Stimulated activated CD4-positive, alpha-beta T cell treated with anti-CD3 and anti-CD28 coated beads, Interleukin-2, amount 100 ng/mL, for 48 hours (primary cell): ENCODE measurements around the gene KIF19.

Experiments used
- DNase-seq, 2 donors: peaks; one replicate each; pipeline ENCODE4 v3.0.0-alpha.2; 2020

KIF19 gene

GRCh38 chr17:74307984-74308773 lies 17.8 kb upstream of the KIF19 start:
- DNase-seq, result no peak

DNA sequence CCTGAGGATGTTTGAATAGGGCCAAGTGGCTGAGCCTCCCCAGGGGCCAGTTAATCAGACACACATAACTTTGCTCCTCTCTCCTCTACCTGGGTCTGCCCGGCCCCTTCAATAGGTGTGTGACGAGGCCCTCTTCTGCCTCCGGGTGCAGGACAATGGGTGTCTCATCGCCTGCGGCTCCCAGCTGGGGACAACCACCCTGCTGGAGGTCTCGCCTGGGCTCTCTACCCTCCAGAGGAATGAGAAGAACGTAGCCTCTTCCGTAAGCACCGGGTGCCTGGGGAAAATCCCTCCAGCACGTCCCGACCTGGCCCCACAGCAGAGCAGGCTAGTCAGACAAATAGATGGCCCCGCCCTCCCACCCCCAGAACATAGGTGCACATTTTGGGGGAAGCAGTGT lies 16.1 kb upstream of the KIF19 start:
- no peak for DNase-seq

GRCh38 chr17:74314877-74315276 lies 11.1 kb upstream of the KIF19 start:
- DNase-seq, result no peak

DNA sequence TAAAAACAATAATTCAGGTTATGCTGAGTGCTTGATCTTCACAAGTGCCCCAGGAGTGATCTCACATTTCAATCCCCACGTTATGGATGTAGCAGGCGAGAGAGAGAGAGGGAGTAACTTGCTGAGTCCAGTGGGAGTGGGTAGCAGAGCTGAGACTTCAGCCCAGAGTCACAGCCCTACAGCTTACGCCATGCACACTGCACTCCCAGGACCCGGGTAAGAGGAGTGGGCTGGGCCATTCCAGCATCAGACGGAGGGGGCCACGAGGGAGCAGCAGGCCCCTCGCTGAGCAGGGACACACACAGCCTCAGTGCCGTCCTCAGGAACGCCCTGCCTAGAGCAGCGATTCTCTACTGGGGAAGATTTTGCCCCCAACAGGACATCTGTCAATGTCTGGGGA lies 9.8 kb upstream of the KIF19 start:
- DNase-seq, result no peak

GRCh38 chr17:74317071-74317470 lies 9.0 kb upstream of the KIF19 start:
- no peak for DNase-seq

DNA sequence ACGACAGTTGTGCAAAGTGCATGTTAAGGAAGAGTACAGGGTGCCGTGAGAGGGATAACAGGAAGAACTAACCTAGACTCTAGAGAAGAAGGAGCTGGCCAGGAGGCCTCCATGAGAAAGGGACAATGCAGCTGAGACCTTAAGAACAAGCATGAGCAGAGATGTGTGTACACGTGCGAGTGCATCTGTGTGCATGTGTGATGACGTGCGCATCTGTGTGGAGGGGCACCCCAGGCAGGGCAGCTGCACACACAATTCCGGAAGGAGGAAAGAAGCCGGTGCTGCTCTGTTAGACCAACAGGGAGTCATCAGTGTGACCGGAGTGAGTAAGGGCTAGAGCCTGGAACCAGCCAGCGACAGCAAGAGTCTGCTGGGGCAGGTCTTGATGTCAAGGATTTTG lies 7.6 kb upstream of the KIF19 start:
- no peak for DNase-seq

DNA sequence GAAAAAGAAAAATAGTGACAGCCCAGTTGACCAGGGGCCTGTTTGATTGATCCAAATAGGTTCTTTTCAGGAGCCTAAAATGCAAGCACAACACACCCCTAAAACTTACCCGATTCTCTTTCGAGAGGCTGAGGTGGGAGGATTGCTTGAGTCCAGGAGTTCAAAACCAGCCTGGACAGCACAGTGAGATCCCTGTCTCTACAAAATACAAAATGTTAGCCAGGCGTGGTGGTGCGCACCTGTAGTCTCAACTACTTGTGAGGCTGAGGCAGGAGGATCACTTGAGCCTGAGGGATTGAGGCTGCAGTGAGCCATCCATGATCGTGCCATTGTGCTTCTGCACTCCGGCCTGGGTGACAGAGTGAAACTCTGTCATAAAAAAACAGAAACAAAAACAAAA lies 1.5 kb upstream of the KIF19 start:
- no peak for DNase-seq

DNA sequence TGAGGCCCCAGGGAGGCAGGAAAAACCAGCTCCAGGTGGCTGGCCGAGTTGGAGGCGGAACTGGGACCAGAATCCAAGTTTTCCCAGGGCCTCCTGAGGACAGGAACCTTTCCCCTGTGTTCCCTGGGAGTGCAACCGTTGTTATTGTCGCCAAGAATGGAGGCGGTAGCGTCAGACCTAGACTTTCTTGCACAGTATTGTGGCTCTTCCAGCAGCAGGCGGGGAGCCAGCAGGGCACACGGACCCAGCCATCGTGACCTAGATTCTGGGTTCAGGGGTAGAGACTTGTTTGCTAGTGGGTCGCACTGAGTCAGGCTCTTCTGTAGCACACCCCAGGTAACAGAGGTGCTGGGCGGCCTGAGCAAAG lies 667 bp upstream of the KIF19 start:
- DNase-seq, result no peak

DNA sequence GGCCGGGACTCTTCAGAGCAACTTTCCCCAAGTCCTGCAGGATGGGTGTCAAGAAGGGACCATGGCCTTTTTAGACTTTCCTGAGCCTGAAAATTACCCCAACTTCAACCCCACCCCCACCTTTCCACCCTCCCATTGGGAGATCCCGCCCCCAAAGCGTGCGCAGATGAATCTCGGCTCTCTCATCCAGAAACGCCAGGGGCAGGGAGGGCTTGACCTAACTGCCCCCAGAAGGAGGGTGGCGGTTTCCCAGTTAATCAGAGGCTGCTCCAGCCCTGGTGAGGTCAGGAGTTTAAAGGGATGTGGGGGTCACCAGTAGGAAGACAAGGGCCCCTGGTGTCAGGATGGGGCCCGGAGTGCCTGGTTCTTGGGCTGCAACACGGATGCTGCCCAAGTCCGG lies 480 bp downstream of the KIF19 start:
- DNase-seq, result no peak

- DNase-seq, result no peak
Observed at GRCh38 chr17:74328487-74328886, 2.5 kb downstream of the KIF19 start.

DNA sequence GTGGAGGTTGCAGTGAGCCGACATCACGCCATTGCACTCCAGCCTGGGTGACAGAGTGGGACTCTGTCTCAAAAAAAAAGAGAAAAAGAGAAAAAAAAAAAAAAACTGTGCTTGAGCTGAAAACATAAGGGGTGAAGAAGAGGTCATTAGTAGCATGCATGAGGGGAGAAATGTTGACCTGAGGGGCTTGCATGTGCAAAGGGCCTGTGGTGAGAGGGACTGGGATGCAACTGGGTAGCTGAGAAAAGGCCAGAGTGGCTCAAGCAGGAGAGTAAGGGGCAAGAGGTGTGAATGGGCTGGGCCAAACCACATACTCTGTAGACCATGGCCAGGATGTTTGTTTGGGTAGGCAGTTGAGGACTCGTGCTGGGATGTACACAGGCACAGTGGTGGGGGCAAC lies 3.4 kb downstream of the KIF19 start:
- no peak for DNase-seq

GRCh38 chr17:74330446-74330845 lies 4.4 kb downstream of the KIF19 start:
- DNase-seq, result no peak

- DNase-seq, result no peak
Observed at GRCh38 chr17:74332017-74332650, 6.1 kb downstream of the KIF19 start.

- DNase-seq, result no peak
Observed at GRCh38 chr17:74332763-74333283, 6.8 kb downstream of the KIF19 start.

DNA sequence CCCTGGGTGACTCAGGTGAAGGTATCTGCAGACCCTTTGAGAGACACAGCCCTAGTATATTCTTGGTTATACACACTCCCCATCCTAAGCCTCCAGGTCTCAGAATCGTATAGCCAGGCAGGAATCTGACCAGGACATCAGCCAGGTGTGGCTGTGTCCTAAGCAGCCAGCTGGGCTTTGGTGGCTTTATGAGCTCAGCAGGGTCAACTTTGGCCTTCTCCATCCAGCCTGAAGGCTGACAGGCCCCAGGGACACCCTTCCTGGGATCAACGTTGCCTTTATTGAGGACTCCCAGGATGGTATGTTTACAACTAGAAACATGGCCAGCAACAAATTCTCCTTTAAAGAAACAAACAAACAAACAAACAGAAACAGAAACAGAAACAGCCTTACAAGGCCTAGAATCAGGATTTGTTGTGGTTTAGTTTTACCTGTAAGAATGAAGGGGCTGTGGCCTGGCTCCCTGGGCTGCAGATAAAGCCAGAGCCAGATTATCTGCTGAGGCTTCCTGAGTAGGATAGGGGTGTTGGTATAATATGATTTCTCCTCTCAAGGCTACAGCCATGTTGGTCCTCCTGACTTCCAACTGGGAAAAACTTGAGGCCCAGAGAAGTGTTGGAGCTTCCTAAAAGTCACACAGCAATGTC lies 8.5 kb downstream of the KIF19 start:
- no peak for DNase-seq

DNA sequence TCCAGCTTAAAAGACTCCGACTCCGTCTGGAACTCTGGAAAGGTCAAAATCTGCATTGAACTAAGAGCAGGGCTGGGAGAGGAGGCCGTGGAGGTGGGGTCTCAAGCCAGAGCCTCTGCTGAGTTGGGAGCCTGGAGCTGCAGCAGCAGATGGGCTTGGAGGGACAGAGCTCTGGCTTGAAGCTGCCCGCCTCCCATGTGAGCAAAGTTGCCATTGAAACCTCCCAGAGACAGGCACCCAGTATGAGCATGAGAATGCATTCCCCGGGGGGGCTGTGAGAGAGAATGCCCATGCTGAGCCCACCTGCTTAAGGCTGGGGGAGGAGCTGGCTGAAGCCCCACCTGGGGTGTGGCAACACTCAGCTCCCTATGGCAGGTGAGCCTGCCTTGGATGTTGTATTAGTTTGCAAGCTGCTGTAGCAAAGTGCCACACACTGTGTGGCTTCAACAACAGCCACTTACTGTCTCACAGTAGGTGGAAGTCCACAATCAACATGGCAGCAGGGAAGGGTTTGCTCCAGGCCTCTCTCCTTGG lies 9.6 kb downstream of the KIF19 start:
- no peak for DNase-seq

DNA sequence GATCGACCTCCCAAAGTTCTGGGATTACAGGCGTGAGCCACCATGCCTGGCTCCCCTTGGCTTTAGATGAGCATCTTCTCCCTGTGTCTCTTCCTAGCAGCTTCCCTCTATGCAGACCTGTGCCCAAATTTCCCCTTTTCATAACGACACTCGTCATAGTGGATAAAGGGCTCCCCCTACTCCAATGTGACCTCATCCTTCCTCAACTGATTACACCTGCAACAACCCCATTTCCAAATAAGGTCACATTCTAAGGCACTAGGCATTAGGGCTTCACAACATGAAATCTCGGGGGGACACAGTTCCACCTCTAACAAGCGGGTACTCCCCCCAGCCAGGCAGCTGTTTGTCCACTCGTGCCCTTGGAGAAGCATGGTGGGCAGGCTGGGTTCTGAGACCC lies 10.3 kb downstream of the KIF19 start:
- no peak for DNase-seq

- DNase-seq, result no peak
Observed at GRCh38 chr17:74337834-74338500, 11.9 kb downstream of the KIF19 start.

DNA sequence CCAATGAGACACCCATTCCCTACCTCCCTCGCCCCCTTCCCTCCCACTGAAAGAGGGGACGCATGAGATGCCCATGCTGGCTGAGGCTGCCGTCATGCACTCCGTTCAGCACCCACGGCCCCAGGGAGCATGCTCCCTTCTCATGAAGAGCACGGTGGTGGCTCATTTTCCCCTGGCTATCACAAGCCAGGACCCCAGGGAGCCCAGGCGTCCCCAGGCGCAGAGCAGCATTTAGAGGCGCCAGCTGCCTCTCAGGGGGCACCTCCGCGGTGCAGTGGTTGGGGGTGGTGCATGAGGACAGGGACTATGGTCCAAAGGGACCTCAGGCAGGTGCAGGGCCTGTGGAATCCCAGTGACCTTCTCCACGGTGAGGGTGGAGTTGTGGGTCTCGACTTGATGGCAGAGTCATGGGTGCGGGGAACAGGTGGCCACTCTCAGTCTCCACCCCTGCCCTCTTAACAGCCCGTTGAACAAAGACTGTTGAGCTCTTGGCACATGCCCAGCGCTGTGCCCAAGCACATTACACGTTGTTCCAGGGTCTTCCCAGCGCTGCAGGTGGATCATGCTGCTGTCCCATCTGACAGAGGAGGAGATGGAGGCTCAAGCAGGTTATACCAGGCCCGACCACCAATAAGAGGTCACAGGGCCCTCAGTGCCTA lies 13.6 kb downstream of the KIF19 start:
- no peak for DNase-seq

DNA sequence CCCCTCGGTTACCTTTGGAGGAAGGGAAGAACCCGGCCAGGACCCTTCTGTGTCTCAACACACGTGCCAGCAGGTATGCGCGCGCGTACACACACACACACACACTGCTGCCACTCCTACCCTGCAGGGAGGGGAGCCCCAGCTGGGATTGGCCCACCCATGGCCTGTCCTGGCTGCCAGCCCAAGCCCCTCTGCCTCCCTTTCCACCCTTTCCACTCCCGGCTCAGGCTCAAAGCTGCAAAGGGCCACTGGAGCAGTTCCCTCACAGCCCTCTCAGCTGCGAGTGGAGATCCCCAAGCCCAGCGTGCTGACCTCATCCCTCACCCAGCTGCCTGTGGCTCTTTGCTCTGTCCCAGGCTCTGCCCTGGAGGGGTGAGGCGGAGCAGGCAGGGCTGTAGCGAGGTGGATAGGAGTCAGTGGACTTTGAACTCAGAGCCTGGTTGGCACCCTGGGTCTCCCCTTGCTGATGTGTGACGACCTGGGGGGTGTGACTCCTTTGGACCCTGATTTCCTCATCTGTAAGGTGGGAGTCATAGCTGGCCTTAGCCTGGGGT lies 14.5 kb downstream of the KIF19 start:
- no peak for DNase-seq

DNA sequence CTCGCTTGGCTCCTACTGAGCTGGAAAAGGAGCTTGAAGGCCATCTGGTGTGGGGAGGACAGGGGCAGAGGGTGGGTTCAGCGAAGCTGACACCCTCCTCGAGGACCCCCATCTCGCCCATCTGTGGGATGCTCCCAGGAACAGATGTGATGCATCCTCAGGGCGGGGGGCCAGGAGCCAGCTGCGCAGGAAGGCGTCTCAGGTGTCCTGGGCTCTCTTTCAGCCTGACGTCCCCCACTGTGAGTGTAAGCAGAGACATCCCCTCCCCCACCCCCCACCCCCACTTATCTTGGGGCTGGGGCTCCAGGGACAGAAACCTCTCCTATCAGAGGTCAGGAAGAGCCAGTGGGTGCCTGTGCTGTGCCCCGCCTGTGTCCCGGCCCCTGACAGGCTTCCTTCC lies 16.2 kb downstream of the KIF19 start:
- DNase-seq, result no peak

GRCh38 chr17:74343121-74343520 lies 17.1 kb downstream of the KIF19 start:
- DNase-seq, result no peak
